Measurements from ENCODE around the gene GLYATL1.

Gene GLYATL1, protein sequence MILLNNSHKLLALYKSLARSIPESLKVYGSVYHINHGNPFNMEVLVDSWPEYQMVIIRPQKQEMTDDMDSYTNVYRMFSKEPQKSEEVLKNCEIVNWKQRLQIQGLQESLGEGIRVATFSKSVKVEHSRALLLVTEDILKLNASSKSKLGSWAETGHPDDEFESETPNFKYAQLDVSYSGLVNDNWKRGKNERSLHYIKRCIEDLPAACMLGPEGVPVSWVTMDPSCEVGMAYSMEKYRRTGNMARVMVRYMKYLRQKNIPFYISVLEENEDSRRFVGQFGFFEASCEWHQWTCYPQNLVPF

DNA sequence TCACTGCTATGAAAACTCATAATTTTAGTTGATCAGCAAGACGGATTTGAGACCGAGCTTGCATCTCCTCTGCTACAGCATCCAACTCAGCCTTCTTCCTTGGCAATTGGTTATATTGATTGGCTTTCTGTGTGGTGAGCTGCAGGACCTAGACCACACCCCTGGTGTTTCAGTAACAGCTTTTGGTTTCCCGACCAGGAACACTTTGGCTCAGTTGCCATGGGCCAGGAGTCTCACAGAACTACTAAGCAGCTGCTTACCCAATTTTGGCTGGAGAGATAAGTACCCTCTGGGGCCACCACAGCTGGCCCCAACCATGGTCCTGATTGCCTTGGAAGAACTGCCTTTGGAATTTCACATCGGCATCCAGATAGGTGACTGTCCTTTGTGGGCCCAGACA, at the start of gene GLYATL1:
Gene GLYATL1, plus strand, starts transcription at position 212 of the 400 bp plus-strand sequence. CDS start 7,600 bp downstream, outside the sequence.
- no peak for DNase-seq

DNA sequence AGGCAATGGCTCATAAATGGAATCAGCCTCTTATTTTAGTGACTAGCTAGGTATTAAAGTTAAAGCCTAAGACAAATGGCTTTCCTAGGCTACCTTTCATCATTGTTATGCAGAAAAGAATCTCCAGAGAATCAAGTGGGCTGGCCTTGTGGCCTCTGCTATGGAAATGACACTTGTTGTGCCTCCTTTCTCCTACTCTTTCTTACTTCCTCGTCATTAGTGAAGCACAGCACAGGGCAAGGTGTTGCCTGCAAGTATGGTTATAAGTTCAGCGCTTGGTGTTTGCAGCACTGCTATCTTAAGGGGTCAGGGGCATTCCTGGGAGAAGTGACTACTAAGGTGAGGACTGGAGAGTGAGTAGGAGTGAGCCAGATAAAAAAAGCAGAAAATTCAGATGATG, 45.4 kb upstream of the GLYATL1 start:
- no peak for DNase-seq

DNA sequence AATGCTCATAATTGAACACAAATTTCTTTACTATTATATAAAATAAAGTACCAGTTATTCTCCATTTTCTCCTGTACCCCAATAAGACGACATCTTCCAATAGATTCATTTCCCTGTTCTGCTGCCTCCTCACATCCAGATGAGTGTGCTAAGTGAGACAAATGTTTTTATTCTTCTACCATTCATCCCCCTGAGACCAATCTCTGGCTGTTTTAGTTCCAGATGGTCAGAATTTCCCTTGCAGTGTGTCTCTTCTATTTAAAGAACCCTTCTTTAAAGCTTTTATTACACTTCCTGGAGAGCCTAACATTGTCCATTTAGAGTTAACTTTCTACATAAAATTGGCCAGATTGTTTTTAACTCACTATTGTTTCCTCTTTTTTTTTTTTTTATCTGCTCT, 41.2 kb upstream of the GLYATL1 start:
- DNase-seq = no peak

DNA sequence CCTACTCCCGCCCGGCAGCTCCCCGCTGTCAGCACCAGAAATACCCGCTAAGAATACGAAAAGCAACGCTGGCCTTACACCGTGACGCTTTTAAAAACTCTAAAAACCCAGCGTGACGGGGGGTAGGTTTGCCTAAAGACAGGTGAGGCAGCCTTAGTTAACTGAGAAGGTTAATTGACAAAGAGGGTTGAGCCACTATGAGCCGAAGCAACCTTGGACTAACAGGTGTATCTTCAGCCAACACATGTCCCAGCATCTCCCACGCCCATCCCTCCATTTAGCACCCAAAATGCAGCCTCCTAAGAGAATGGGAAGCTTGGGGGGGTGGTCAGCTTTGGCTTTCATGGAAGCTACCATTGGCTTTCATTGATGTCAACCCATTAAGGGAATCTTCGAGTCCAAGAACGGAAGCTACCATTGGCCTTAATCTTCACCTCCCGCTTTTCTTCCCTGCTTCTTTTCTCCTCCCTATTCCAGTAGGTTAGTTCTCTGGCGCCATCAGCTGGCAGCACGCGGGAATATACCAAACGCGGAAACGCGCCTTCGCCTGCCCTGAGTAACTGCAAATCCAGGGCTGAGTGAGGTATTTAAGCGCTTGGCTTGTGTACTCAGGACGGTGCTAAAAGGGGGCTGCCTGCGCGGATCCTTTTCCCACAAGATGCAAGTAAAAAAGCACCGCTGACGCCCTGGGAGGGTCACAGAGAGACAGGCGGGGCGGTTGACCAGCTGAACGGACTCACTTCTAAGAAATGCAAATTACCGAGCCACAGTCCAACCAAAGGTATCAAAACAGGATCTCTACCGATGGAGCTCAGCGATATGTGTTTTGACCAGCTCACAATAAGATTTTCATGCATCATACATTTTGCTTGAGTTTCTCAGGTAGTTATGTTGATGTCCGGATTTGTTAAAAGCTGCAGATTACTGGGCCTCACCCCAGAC, 38.5 kb upstream of the GLYATL1 start:
- DNase-seq = no peak

DNA sequence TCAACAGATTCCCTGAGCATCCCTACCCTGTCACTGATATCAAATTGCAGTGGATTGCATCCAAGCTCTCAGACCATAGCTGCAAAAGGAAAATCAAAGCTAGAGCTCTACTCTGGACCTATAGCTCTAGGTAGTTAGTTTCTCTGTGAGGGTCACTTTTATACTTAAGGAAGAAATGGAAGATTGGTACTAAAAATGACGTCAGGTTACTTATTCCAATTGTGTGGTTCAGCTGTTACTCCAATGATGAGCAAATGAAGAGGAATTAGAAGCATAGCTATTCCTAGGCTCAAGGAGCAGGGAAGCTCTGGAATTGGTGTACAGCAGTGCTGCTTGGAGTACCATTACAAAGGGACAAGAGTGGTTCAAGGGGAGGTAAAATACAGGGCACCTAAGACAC, 36.4 kb upstream of the GLYATL1 start:
- DNase-seq = no peak

DNA sequence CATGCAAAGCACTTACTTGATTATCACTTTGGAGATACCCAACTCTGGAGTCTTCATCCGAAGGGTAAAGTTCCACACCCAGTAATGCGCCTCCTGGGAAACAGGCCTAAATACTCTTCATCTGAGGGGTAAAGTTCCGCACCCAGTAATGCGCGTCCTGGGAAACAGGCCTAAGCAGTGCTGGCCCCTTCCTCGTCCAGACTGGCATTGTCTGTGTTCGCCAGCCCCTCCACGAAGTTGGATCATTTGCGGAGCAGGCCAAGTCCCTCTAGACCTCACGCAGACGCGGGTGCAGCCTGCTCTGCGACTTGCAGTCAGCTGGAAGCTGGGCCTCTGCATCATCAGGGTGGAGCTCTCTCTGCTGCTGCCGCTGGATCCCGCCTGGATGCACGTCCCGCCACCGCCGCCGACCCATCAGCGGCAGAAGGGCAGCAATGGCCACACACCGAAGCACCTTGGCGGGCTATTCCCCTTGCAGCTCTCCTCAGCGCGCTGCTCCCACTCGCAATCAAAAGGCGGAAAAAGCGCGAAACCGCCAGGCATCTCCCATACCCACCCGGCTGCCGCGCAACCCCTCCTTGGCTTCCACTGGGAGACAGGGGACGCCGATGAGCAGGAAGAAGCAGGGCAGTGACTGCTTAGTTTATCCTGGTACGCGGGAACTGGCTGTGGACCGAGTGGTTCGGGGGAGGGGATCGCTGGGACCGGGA, 34.1 kb upstream of the GLYATL1 start:
- no peak for DNase-seq

DNA sequence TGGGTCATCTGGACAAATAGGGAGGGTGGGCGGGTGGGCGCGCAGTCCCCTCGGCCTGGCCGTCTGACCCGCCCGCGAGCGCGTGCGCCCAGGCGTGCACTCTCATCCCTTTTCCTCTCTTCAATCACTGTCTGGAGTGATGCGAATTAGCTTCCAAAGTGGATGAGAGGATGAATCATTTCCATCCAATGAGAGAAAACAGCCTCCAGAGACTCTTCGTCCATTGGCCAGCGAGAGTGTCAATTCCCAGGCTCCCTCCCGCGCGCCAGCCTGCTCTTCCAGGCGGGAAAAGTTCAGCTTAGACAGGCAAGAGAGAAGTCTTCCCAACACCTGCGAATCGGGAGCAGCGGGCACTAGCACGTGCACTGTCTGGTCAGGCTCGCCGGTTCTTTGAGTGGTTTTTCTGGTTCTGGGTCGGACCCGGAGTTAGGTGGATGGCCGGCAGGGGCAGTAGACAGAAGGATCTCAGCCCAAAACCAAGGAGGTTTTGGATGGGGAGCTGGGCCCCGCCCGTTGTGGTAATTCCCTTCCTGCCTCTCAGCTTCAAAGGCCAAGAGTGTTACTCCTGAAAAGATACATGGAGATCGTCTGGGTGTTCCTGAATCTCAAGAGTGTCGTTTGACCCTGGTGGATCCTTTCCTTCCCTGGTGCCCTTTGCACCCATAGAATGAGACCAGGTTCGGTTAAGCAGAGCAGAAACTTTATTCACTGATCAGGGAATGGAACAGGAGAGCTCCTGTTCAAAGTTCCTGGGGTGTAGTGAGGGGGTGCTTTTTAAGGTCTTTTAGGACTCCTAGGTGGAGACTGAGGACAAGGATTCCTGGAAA, 33.4 kb upstream of the GLYATL1 start:
- DNase-seq = no peak

DNA sequence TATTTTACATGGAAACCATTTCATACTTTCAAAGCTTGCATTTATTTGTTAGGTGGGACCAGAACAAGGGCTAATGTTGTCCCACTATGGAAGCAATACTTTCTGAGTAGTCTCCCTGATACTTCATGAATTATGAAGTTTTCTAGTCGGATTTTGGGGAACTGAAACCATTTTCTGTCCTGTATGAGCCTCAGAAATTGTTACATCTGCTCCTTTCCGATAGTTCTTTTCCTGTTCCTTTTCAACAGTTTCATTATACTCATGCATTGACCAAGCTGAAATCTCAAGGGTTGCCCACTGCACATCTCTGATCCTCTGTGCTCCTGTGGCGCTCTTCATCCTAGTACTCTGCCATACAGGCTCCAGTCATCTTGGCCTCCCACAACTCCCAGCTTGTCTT, 31.5 kb upstream of the GLYATL1 start:
- no peak for DNase-seq

DNA sequence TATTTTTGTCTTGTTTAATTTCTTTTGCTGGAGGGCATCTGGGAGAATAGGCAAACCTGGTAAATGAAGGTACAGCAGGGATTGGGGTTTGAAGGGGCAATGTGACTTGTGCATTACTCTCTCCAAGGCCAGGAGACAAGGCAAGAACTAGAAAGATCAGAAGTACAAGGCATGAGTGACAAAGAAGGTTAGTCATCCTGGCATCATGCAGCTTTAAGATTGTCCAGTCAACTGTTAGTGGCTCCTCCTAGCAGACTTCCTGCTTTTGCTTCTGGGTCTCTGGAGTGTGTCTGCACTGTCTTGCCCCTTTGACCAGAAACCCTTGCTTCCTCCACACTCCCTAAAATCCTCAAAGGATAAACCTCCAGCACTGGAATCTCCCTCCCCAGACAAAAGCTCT, 27.2 kb upstream of the GLYATL1 start:
- DNase-seq = no peak

DNA sequence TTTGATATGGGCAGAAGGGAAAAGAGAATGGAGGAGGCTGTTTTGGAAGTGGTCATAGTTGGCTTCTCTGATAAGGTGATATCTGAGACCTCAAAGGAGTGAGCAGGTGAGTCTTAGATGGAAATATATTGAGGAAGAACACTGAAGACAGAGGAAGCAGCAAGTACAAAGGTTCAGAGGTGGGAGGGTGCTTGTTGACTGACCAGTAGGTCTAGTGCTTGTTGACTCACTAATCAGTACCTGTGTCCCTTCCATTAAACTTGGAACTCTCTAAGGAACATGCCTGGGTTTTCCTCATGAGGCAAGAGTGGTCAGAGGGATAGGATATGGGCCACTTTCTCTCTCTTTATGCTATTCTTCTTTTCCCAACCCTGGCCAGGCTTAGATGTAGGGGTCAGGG, 25.6 kb upstream of the GLYATL1 start:
- DNase-seq = no peak

DNA sequence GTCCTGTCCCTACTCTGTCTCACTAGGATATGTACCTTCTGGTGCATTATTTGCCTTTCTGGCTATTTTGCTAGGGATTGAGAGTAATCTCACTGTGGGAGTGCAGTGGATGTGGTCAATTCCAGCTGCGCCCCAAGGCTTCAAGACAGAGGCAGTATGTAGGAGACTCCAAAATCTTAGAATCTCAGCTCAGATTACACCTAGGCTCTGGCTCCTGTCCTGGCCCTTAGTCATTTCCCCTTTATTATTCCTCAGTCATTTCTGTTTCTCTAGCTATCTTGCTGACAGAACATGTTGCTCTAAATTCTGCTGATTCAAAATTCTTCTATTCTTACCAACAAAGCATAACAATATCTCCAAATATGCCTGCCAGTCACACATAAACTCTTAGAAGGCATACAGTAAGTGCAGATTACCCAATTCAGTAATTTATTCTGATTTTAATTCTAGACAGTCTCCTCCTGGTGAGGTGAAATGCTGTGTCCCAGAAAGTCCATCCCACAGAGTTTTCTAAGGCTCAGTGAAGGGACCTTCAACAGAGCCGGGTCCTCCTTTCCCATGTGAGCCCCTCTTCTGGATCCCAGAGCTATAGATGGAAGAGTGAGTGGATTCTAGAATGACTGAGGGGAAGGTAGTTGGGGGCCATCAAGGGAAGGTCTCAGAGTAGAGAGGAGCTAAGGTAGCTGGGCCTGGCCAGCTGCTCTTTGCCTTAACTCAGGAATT, 24.3 kb upstream of the GLYATL1 start:
- DNase-seq = no peak

DNA sequence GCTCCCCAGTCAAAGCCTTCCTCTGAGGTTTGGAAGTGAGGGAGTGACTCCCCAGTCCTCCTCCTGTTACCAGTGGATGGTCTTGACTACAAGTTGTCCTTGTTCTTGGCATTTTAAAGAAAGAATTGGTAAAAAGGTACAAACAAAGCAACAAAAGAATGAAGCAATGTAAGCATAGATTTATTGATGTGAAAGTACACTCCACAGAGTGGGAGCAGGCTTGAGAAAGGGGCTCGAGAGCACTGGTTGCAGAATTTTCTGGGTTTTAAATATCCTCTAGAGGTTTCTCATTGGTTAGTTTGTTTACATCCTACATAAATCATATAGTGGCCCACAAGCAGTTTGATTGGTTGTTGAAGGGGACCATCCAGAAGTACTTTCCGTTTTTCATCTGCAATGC, 22.7 kb upstream of the GLYATL1 start:
- DNase-seq = no peak

DNA sequence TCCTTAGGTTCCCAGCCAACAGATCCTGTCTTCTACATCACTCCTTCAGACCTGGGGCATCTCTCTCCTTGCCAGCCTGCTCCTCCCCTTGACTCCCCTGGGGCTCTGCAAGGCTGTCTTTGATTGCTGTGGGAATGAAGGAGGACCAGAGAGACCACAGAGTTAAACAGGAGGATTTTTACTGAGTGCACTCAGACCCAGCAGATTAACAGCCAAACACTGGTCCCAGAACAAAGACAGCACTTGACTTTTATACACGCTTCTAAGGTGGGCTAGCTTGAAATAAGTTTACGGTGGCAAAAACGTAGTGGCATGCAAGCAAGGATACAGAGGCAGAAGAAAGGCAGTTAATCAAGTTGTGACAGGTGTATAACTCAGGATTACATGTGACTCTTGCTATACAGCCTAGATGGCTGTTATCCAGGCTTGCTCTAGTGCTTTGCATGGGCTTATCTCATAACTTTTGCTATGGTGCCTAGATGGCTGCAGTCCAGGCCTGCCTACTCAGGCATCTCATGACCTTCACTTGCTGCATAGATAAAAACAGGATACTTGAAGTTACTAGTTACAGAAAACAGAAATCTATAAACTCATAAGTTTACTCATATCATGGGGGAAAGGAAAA, 22.0 kb upstream of the GLYATL1 start:
- DNase-seq = no peak

DNA sequence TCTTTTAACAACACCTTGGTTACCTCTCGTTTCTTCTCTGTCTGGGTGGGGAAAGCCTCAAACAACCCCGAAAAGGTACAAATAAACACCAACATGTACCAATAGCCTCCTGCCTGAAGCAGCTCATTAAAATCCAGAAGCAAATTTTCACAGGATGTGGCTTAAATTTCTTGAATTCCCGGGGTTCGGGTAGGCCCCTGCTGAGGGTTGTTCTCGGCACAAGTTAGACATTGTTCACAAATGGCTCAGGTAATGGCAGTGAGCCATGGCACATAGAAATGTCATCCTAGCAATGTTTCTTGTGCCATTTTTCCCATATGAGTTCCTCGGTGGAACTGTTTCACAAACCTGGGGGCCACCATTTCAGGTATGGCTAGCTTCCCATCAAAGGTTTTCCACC, 19.7 kb upstream of the GLYATL1 start:
- no peak for DNase-seq

DNA sequence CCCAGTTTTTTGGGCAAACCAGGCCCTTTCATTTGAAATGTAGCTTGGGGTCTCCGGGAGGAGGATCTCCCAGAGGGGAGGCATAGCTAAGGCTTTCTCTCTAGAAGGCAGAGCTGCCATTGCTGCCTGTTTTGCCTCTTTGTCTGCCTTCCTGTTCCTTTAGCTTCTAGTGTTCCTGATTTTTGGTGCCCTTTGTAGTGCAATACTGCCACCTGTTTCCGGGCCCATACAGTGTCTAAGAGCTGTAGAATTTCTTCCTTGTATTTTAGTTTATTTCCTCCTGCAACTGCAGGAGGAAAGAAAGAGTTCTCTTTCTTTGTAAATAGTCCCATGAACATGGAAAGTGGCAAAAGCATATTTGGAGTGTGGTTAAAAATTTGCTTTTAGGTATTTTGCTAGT, 19.3 kb upstream of the GLYATL1 start:
- DNase-seq = no peak

DNA sequence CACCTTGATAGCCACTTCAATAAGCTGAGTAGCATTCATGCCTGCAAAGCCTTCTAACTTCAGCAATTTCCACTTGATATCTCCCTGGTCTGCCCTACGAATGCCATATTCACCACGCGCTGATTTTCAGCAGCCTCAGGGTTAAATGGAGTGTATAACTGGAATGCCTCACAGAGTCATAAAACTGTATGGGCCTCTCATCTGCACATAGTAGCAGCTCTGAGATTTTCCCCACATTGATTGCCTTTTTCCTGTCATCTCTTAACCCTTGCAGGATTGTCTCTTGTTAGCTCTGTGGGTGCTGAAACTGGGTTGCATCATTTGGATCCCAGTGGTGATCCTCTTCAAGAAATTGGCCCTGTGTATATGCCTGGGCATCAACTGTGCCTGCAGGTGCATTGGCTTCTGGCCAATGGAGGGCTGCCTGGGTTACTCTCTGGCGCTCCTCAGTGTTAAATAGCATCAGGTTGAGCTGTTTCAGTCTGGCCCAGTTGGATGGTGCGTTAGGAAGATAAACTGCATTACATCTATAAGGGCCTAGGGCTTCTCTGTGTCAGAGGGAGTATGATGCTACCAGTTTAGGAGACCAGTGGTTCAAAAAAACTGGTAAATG, 17.4 kb upstream of the GLYATL1 start:
- DNase-seq = no peak

DNA sequence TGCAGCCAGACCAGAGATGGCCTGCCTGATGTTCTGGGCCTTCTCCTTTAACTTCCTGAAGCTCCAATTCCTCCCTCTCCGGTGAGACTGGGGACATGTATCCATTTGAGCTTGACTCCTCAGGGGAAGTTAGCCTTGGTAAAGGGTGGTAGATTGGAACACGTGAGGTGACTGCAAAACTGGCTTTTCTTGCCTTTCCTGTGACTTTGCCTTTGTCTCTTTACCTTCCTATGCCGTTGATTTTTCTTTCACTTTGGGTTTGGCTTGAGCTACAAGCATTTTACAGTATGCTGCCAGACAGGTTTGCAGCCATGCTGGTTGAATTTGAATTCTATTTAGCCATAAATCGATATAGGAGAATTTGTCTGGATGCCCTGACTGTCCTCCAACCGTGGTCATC, 16.8 kb upstream of the GLYATL1 start:
- no peak for DNase-seq

DNA sequence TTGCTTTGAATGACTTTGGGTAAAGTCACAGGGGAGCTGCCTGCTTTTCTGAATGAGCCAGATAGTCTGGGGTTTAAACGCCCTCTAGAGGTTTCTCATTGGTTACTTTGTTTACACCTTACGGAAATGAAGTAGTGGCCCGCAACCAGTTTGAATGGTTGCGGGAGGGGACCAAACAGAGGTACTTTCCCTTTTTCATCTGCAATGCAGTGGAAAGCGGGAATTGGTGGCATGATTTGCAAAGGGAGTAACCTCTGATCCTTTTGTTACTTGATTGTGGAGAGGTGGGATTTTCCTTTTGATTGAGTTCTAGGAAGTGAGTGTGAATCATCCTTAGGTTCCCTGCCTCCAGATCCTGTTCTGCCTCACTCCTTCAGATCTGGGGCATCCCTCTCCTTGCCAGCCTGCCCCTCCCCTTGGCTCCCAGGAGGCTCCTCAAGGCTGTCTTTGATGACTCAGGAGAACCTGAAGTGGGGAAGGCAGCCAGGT, 15.9 kb upstream of the GLYATL1 start:
- no peak for DNase-seq

DNA sequence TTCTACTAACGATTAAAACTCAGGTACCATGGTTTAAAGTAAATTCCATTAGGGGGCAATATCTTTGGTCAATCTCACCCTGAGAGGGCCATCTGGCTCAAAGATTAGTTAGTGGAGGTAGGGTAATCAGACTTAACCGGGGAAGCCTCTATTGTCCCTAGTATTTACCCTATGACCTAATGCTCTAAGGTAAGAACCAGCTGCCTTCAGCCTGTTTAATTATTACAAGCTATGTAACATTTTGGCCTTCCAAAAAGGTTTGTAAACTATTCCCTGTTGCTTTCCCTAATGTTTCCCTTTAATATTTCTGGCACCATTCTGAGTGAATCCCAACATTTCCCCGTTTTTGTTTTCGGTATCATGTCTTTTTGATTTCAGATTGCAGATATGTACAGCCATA, 15.1 kb upstream of the GLYATL1 start:
- no peak for DNase-seq

DNA sequence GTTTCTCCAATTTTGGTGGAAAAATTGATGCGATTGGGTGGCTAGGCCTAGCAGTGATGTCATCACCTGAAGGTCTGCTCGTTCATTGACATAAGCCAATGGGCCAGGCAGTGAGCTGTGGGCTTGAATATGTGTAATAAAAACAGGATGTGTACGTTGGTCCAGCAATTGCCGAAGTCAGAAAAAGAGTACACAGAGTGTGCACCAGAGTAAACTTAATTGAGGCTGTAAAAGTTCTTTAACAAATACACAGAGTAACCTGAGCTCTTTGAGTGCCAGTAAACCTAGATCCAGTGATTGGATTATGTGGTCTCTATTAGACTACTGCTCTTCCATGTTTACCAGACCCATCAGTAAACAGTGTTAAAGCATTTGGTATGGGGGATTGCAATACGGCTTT, 13.0 kb upstream of the GLYATL1 start:
- no peak for DNase-seq

DNA sequence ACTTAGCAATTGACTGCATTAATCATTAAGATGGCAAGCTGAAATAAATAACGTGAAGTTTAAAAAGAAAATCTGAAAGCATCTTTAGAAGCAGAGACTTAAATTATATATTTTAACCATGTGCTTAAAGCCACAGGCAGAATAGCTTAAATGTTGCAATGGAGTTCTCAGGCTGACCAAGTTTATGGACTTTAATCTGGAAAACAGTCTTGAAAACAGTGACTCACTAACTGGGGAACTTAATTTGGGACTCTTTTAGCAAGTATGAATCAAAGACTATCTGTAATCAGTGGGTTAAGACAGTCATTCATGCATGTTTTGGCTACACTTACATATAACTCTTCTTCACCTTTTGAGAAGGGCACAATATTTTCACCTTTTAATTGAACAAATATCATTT, 12.6 kb upstream of the GLYATL1 start:
- no peak for DNase-seq
